ENCODE results near the gene GLIS1. TPM values are rescaled to one million over a fixed set of nuclear protein-coding genes. Genes with fewer than 3 reads are reported as not detected.

The GLIS1 gene
- total RNA-seq, 1 experiment from 2014 or later, result 0.24 TPM

DNA sequence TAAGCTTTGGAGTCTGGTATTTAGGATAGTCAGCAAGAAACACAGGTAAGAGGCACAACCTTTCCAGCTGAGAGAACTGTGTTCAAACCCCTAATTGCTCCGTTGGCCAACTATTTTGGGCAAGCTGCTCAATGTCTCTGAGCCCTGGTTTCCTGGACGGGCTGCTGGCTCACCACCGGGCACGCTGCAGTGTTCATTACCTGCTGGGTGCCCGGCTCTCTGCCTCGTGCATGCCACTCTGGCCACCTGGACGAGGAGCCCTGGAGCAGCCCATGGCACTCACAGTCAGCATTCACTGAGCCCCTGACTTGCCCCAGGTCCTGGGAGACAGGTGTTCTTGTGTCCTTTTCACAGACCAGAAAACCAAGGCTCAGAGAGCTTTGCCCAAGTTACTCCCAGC is 228.7 kb downstream of the GLIS1 start (continued):
- TF ChIP-seq, protein P1, sequence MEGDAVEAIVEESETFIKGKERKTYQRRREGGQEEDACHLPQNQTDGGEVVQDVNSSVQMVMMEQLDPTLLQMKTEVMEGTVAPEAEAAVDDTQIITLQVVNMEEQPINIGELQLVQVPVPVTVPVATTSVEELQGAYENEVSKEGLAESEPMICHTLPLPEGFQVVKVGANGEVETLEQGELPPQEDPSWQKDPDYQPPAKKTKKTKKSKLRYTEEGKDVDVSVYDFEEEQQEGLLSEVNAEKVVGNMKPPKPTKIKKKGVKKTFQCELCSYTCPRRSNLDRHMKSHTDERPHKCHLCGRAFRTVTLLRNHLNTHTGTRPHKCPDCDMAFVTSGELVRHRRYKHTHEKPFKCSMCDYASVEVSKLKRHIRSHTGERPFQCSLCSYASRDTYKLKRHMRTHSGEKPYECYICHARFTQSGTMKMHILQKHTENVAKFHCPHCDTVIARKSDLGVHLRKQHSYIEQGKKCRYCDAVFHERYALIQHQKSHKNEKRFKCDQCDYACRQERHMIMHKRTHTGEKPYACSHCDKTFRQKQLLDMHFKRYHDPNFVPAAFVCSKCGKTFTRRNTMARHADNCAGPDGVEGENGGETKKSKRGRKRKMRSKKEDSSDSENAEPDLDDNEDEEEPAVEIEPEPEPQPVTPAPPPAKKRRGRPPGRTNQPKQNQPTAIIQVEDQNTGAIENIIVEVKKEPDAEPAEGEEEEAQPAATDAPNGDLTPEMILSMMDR (IDR thresholded peaks at IDR 0.05), result no peak
- TF ChIP-seq ZNF232 (CRISPR knock-in tag; IDR thresholded peaks at IDR 0.05), result no peak
- no peak for TF ChIP-seq MYBL2 (CRISPR knock-in tag; IDR thresholded peaks at IDR 0.05)
- TF ChIP-seq ZNF416 (CRISPR knock-in tag; IDR thresholded peaks at IDR 0.05), result no peak
- no peak for TF ChIP-seq FOXK1 (CRISPR knock-in tag; IDR thresholded peaks at IDR 0.05)
- TF ChIP-seq, protein P2, sequence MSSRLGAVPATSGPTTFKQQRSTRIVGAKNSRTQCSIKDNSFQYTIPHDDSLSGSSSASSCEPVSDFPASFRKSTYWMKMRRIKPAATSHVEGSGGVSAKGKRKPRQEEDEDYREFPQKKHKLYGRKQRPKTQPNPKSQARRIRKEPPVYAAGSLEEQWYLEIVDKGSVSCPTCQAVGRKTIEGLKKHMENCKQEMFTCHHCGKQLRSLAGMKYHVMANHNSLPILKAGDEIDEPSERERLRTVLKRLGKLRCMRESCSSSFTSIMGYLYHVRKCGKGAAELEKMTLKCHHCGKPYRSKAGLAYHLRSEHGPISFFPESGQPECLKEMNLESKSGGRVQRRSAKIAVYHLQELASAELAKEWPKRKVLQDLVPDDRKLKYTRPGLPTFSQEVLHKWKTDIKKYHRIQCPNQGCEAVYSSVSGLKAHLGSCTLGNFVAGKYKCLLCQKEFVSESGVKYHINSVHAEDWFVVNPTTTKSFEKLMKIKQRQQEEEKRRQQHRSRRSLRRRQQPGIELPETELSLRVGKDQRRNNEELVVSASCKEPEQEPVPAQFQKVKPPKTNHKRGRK (CRISPR knock-in tag; IDR thresholded peaks at IDR 0.05; ENCODE audit: borderline replicate concordance), result no peak
- TF ChIP-seq FOXP1 (CRISPR knock-in tag; IDR thresholded peaks at IDR 0.05; ENCODE audit: borderline replicate concordance), result no peak
- no peak for TF ChIP-seq HMGA2 (CRISPR knock-in tag; IDR thresholded peaks at IDR 0.05)
- no peak for TF ChIP-seq RORB (CRISPR knock-in tag; IDR thresholded peaks at IDR 0.05)
- TF ChIP-seq, protein P3, sequence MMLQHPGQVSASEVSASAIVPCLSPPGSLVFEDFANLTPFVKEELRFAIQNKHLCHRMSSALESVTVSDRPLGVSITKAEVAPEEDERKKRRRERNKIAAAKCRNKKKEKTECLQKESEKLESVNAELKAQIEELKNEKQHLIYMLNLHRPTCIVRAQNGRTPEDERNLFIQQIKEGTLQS (CRISPR knock-in tag; conservative IDR thresholded peaks at IDR 0.05), result no peak
- TF ChIP-seq FOXJ3 (CRISPR knock-in tag; IDR thresholded peaks at IDR 0.05; ENCODE audit: borderline replicate concordance), result no peak
- TF ChIP-seq, protein P4, sequence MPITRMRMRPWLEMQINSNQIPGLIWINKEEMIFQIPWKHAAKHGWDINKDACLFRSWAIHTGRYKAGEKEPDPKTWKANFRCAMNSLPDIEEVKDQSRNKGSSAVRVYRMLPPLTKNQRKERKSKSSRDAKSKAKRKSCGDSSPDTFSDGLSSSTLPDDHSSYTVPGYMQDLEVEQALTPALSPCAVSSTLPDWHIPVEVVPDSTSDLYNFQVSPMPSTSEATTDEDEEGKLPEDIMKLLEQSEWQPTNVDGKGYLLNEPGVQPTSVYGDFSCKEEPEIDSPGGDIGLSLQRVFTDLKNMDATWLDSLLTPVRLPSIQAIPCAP (CRISPR knock-in tag; IDR thresholded peaks at IDR 0.05), result no peak
- TF ChIP-seq NFE2L1 (CRISPR knock-in tag; IDR thresholded peaks at IDR 0.05), result no peak
- TF ChIP-seq GABPB1 (CRISPR knock-in tag; IDR thresholded peaks at IDR 0.05), result no peak
- TF ChIP-seq, protein P5, sequence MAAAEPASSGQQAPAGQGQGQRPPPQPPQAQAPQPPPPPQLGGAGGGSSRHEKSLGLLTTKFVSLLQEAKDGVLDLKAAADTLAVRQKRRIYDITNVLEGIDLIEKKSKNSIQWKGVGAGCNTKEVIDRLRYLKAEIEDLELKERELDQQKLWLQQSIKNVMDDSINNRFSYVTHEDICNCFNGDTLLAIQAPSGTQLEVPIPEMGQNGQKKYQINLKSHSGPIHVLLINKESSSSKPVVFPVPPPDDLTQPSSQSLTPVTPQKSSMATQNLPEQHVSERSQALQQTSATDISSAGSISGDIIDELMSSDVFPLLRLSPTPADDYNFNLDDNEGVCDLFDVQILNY (CRISPR knock-in tag; IDR thresholded peaks at IDR 0.05), result no peak

DNA sequence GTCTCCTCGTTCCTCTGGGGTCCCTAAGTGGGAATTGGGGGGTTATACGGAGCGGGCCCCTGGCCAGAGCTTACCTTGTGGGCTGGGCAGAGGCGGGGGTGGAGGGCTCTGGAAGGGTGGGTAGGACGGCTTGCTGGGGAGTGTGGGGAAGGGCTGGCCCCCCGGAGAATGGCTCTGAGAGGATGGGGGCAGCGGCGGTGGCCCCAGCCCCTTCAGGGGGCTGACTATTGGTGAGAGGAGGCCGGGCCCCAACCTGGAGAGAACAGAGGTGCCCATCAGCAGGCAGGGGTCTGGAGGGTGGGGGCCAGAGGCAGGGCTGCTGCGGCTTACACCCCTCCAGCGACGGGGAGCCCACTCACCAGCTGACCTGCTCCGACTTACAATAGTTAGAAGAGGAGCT is 229.2 kb downstream of the GLIS1 start:
- DNase-seq (ENCODE audit: low spot score) (no peak), ATAC-seq (no peak)
- Mint-ChIP-seq H3K9me3 (no peaks in the 10 kb centered on the region), H3K4me1 (peaks cover 14% of the 10 kb centered on the region; the same call in 1 of the 2 replicates), H3K27me3 (ENCODE audit: low read depth) (no peaks in the 10 kb centered on the region), H3K27ac (no peak overlapping the region), H3K4me3 (no peak overlapping the region), H3K36me3 (no peaks in the 10 kb centered on the region)
- ChIA-PET POLR2A (no interaction called here), CTCF (interaction anchor here (1.2 to 1.7 kb wide), 2 partner anchors 32 to 84 kb away, joined by 3 to 8 read pairs; no protein-coding TSS in a partner anchor)
- TF ChIP-seq, protein P6, sequence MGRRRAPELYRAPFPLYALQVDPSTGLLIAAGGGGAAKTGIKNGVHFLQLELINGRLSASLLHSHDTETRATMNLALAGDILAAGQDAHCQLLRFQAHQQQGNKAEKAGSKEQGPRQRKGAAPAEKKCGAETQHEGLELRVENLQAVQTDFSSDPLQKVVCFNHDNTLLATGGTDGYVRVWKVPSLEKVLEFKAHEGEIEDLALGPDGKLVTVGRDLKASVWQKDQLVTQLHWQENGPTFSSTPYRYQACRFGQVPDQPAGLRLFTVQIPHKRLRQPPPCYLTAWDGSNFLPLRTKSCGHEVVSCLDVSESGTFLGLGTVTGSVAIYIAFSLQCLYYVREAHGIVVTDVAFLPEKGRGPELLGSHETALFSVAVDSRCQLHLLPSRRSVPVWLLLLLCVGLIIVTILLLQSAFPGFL (CRISPR knock-in tag; IDR thresholded peaks at IDR 0.05; ENCODE audit: borderline replicate concordance), result no peak
- no peak for TF ChIP-seq NR3C1 (CRISPR knock-in tag; conservative IDR thresholded peaks at IDR 0.05; ENCODE audit: low read depth)
- TF ChIP-seq CREB1 (CRISPR knock-in tag; IDR thresholded peaks at IDR 0.05), result no peak
- TF ChIP-seq JAZF1 (CRISPR knock-in tag; IDR thresholded peaks at IDR 0.05), result no peak
- TF ChIP-seq ESRRA (CRISPR knock-in tag; IDR thresholded peaks at IDR 0.05; ENCODE audit: borderline replicate concordance), result no peak
- no peak for TF ChIP-seq FOXJ3 (CRISPR knock-in tag; IDR thresholded peaks at IDR 0.05; ENCODE audit: borderline replicate concordance)
- TF ChIP-seq, protein P7, sequence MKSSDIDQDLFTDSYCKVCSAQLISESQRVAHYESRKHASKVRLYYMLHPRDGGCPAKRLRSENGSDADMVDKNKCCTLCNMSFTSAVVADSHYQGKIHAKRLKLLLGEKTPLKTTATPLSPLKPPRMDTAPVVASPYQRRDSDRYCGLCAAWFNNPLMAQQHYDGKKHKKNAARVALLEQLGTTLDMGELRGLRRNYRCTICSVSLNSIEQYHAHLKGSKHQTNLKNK (CRISPR knock-in tag; IDR thresholded peaks at IDR 0.05), result no peak
- no peak for TF ChIP-seq ETV6 (CRISPR knock-in tag; IDR thresholded peaks at IDR 0.05)
- TF ChIP-seq, protein P8, sequence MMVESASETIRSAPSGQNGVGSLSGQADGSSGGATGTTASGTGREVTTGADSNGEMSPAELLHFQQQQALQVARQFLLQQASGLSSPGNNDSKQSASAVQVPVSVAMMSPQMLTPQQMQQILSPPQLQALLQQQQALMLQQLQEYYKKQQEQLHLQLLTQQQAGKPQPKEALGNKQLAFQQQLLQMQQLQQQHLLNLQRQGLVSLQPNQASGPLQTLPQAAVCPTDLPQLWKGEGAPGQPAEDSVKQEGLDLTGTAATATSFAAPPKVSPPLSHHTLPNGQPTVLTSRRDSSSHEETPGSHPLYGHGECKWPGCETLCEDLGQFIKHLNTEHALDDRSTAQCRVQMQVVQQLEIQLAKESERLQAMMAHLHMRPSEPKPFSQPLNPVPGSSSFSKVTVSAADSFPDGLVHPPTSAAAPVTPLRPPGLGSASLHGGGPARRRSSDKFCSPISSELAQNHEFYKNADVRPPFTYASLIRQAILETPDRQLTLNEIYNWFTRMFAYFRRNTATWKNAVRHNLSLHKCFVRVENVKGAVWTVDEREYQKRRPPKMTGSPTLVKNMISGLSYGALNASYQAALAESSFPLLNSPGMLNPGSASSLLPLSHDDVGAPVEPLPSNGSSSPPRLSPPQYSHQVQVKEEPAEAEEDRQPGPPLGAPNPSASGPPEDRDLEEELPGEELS (CRISPR knock-in tag; IDR thresholded peaks at IDR 0.05), result no peak
- TF ChIP-seq ZBTB21 (CRISPR knock-in tag; IDR thresholded peaks at IDR 0.05; ENCODE audit: borderline replicate concordance), result no peak
- TF ChIP-seq, protein P9, sequence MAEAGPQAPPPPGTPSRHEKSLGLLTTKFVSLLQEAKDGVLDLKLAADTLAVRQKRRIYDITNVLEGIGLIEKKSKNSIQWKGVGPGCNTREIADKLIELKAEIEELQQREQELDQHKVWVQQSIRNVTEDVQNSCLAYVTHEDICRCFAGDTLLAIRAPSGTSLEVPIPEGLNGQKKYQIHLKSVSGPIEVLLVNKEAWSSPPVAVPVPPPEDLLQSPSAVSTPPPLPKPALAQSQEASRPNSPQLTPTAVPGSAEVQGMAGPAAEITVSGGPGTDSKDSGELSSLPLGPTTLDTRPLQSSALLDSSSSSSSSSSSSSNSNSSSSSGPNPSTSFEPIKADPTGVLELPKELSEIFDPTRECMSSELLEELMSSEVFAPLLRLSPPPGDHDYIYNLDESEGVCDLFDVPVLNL (CRISPR knock-in tag; IDR thresholded peaks at IDR 0.05; ENCODE audit: borderline replicate concordance, low read depth), result no peak
- TF ChIP-seq, protein P5 (CRISPR knock-in tag; IDR thresholded peaks at IDR 0.05), result no peak
- no peak for TF ChIP-seq CBFB (CRISPR knock-in tag; IDR thresholded peaks at IDR 0.05; ENCODE audit: low read depth)
